WERI-Rb-1 (cell line): Measurements from ENCODE around the gene KCNJ14.

Experiments used
- DNase-seq: peaks from one replicate; pipeline ENCODE4 v3.0.0-alpha.2; 2020
- H3K27ac ChIP-seq: fragments of 250-450 bp; sonication (Bioruptor Pico); 2 replicates; pipeline ENCODE4 v1.5.1; 2020; ENCODE audit warnings: mild to moderate bottlenecking, moderate library complexity
- H3K27me3 ChIP-seq: fragments of 250-450 bp; sonication (Bioruptor Pico); 2 replicates; pipeline ENCODE4 v1.5.1; 2021; ENCODE audit warnings: mild to moderate bottlenecking, low read depth, moderate library complexity; ENCODE audit not compliant: insufficient read depth, severe bottlenecking
- H3K36me3 ChIP-seq: fragments of 250-450 bp; sonication (Bioruptor Pico); 2 replicates; pipeline ENCODE4 v1.5.1; 2020; ENCODE audit warnings: mild to moderate bottlenecking, moderate library complexity
- H3K4me3 ChIP-seq: 2 replicates; pipeline ENCODE4 v1.5.1; 2011; ENCODE audit warnings: low read depth, mild to moderate bottlenecking, control low read depth, low read length
- H3K9me3 ChIP-seq: fragments of 250-450 bp; sonication (Bioruptor Pico); 2 replicates; pipeline ENCODE4 v1.5.1; 2021; ENCODE audit warnings: mild to moderate bottlenecking, moderate library complexity; ENCODE audit not compliant: severe bottlenecking
- CTCF ChIP-seq: IDR thresholded peaks from 2 replicates; pipeline ENCODE4 v1.5.1; 2011; ENCODE audit warnings: low read depth, mild to moderate bottlenecking, control low read depth, inconsistent platforms, low read length

KCNJ14 gene

GRCh38 chr19:48478339-48479256 is 23.2 kb downstream of the KCNJ14 start:
- TF ChIP-seq CTCF: no peak
- Histone ChIP-seq H3K9me3 (no peaks in the 10 kb centered on the region), H3K27ac (no peak overlapping the region), H3K27me3 (no peaks in the 10 kb centered on the region), H3K36me3 (peaks cover 64% of the 10 kb centered on the region), H3K4me3 (no peak overlapping the region)
- no peak for DNase-seq

GRCh38 chr19:48479686-48480085 is 24.3 kb downstream of the KCNJ14 start:
- H3K27me3 ChIP-seq: no peaks in the 10 kb centered on the region
- DNase-seq: no peak
- H3K9me3 ChIP-seq: no peaks in the 10 kb centered on the region
- H3K36me3 ChIP-seq: peaks cover 60% of the 10 kb centered on the region
- no peak overlapping the region for H3K4me3 ChIP-seq
- H3K27ac ChIP-seq: no peak overlapping the region
- no peak for TF ChIP-seq CTCF

DNA sequence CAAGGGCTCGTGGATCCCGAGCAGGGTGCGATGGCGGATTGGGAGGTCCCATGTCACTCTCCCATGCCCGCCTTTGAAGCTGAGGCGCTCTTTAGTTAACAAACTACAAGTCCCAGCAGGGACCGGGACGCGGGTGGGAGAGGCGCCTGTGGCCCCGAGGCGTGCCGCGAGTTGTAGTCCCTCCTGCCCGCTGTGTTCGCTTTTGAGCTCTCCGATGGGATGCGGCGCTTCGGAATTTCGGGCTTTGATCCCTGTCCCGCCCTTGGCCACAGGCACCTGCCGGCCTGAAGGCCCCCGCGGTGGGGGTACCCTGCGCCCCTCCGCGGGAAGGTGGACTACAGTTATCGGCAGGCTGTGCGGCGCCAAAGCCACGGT is 24.8 kb downstream of the KCNJ14 start:
- H3K27ac ChIP-seq: no peak overlapping the region
- H3K4me3 ChIP-seq: no peak overlapping the region
- no peak for DNase-seq
- peaks cover 55% of the 10 kb centered on the region for H3K36me3 ChIP-seq
- no peaks in the 10 kb centered on the region for H3K27me3 ChIP-seq
- no peak for TF ChIP-seq CTCF
- no peaks in the 10 kb centered on the region for H3K9me3 ChIP-seq

GRCh38 chr19:48480558-48481500 is 25.5 kb downstream of the KCNJ14 start:
- DNase-seq: no peak
- TF ChIP-seq CTCF: no peak
- no peak overlapping the region for H3K27ac ChIP-seq

GRCh38 chr19:48481846-48482639 is 26.7 kb downstream of the KCNJ14 start:
- H3K4me3 ChIP-seq: no peak overlapping the region
- H3K36me3 ChIP-seq: peaks cover 39% of the 10 kb centered on the region

More at GRCh38 chr19:48480558-48481500, 25.5 kb downstream of the KCNJ14 start:
- Histone ChIP-seq H3K9me3 (no peaks in the 10 kb centered on the region), H3K36me3 (peaks cover 49% of the 10 kb centered on the region), H3K27me3 (no peaks in the 10 kb centered on the region), H3K4me3 (no peak overlapping the region)

More at GRCh38 chr19:48481846-48482639, 26.7 kb downstream of the KCNJ14 start:
- TF ChIP-seq CTCF: no peak
- Histone ChIP-seq H3K27ac (no peak overlapping the region), H3K27me3 (no peaks in the 10 kb centered on the region), H3K9me3 (no peaks in the 10 kb centered on the region)
- no peak for DNase-seq
